HUES6 (cell line): ENCODE results near the gene SEC24D.

Experiments
- H3K27ac ChIP-seq: 2 replicates; pipeline ENCODE4 v1.7.0; 2013; ENCODE audit warnings: low read depth, mild to moderate bottlenecking, low read length, inconsistent platforms
- H3K27me3 ChIP-seq: 2 replicates; pipeline ENCODE4 v1.6.1; 2013; ENCODE audit warnings: low read length; ENCODE audit not compliant: control insufficient read depth, insufficient read depth
- H3K36me3 ChIP-seq: 2 replicates; pipeline ENCODE4 v1.6.1; 2013; ENCODE audit warnings: low read length; ENCODE audit not compliant: control insufficient read depth, insufficient read depth
- H3K4me1 ChIP-seq: 2 replicates; pipeline ENCODE4 v1.6.1; 2013; ENCODE audit warnings: low read length; ENCODE audit not compliant: control insufficient read depth, insufficient read depth
- H3K4me3 ChIP-seq: 2 replicates; pipeline ENCODE4 v1.5.1; 2013; ENCODE audit warnings: low read depth, low read length
- H3K9ac ChIP-seq: one replicate; pipeline ENCODE4 v1.6.1; 2013; ENCODE audit warnings: mild to moderate bottlenecking, low read length
- H3K9me3 ChIP-seq: 2 replicates; pipeline ENCODE4 v1.6.1; 2013; ENCODE audit warnings: low read depth, low read length; ENCODE audit not compliant: control insufficient read depth, insufficient read depth

Gene SEC24D

DNA sequence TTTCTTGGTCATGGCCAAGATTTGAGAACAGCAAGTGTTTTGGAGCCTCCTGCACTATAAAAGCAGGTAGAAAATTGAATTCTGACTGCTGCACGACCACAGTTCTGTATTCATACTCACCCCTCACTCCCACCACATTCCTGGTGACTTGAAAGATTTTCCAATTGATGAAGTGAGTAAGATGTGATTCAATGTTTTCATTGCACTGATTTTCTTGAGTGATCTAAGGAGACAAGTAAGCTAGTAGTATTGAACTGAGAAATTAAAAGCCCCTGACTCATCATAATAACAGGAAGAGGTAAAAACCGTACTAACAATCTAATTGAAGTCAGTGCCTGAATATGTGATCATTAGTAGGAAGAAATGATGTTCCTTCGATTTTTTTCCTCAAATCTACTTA lies 6.1 kb upstream of the SEC24D start:
- Histone ChIP-seq H3K27me3 (no peaks in the 10 kb centered on the region), H3K27ac (no peak overlapping the region), H3K9me3 (no peaks in the 10 kb centered on the region), H3K4me3 (no peak overlapping the region), H3K4me1 (peaks cover 18% of the 10 kb centered on the region), H3K9ac (no peak overlapping the region), H3K36me3 (no peaks in the 10 kb centered on the region)

DNA sequence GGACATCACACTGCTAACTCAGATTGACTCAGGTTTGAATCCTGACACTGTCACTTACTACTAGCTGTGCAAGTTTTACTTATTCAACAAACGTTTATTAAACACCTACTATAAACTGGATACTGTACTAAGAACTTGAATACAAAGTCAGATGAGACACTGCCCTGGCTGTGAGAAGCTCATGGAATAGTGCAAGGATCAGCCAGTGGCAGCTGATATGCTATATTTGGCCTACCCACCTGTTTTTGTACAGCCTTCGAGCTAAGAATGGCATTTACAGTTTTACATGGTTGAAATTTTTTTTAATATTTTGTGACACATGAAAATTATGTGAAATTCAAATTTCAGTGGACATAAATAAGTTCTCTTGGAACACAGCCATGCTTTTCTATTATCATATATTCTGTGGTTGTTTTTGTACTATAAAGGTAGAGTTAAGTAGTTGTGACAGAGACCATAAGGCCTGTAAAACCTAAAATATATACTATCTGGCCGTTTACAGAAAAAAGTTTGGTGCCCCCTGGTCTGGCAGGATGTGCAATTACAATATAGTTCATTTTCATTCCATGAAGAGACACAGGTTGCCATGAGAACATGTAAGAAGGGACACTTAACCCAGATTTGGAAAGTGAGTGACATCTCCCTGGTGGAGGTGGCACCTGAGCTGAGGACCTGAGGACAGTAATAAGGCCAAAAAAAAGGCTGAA lies 3.4 kb upstream of the SEC24D start:
- H3K27ac ChIP-seq: no peak overlapping the region
- H3K4me3 ChIP-seq: no peak overlapping the region
- no peaks in the 10 kb centered on the region for H3K27me3 ChIP-seq
- H3K4me1 ChIP-seq: peaks cover 21% of the 10 kb centered on the region
- H3K36me3 ChIP-seq: no peaks in the 10 kb centered on the region
- H3K9ac ChIP-seq: no peak overlapping the region
- no peaks in the 10 kb centered on the region for H3K9me3 ChIP-seq

DNA sequence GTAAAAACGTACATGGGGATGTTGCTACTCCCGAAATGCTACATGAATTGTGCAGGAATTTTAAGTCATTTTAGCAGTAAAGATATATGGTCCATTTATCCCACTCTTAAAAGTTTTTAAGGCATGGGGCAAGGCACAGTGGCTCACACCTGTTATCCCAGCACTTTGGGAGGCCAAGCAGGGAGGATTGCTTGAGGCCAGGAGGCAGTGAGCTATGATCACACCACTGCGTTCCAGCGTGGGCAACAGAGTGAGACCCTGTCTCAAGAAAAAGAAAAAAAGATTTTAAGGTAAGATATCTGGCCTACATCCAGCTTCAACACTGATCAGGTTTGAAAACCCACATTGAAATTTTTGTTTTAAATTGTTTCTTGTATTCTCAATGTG lies 1.2 kb upstream of the SEC24D start:
- H3K4me1 ChIP-seq: peaks cover 27% of the 10 kb centered on the region
- H3K9me3 ChIP-seq: no peaks in the 10 kb centered on the region
- peaks cover 20% of the 10 kb centered on the region for H3K36me3 ChIP-seq
- H3K4me3 ChIP-seq: peak overlapping the region; percentile 63
- no peaks in the 10 kb centered on the region for H3K27me3 ChIP-seq
- no peak overlapping the region for H3K27ac ChIP-seq
- no peak overlapping the region for H3K9ac ChIP-seq

DNA sequence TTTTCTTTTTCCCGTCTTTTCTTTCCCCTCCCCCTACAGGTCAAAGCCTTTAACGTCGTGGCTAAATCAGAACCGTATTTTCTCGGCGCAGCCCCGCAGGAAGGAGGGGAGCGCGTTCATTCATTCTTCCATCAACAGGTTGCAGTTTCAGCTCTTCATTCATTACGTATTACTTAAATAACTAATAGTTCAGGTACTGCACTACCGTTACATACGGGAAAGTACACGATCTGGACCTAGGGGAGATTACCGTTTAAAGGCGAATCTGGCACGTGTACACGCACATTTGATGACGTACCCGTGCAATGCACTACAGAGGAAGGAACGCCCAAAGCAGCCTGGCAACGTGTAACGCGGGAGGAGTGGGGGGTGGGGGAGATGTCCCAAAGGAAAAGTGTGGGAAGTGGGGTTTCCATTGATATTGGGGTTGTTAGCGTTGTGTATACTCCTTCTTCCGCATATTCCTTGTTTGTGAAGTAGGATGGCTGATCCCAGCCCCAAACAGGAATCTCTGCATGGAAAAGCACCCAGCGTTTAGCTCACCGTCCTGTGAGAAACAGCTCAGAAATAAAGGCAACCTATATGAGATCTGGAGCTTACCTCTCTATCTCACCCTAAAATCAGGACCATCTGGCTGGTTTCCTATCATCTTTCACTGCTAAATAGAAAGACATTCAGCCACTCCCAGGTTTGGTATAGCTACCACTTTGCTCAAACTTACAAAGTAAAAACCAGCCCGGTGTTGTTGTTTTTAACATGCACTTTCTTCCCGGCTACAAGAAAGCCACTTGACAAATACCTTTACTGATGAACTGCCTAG lies 585 bp upstream of the SEC24D start:
- H3K4me3 ChIP-seq: peak overlapping the region; percentile 63
- peaks cover 23% of the 10 kb centered on the region for H3K4me1 ChIP-seq
- peaks cover 24% of the 10 kb centered on the region for H3K36me3 ChIP-seq
- H3K27ac ChIP-seq: peak overlapping the region; percentile 24; the same call in 1 of the 2 replicates
- H3K9me3 ChIP-seq: no peaks in the 10 kb centered on the region
- H3K27me3 ChIP-seq: no peaks in the 10 kb centered on the region
- H3K9ac ChIP-seq: peak overlapping the region; percentile 62

DNA sequence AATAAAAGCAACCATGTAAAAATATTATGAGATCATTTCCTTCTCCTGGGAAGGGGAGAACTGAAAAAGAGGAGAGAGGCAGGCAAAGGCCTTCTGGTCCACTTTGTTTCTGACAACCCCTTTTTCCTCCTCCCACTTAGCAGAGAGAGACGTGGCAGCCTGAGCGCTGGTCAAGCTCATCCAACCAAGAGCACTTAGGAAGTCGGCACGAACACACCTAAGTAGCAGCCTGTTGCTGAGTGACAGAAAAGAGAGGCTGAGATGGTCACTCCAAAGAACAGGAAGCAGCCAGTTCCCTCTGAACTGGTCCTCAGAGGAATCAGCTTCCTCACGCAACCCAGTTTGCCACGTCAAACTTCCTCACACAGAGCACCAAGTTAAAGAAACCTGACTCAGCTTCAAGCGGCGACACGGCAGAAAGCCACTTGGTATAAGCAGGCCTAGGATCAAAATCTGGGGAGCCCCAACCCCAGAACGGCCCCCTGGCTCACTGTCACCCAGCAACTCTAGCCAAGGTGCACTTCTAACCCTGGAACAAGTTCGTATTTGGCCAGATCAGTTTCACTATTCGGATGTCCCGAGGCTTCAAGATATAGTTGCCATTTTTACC lies 861 bp downstream of the SEC24D start:
- peak overlapping the region; percentile 63 for H3K4me3 ChIP-seq
- H3K36me3 ChIP-seq: peaks cover 35% of the 10 kb centered on the region
- no peaks in the 10 kb centered on the region for H3K27me3 ChIP-seq
- H3K27ac ChIP-seq: peak overlapping the region; percentile 84; the same call in 1 of the 2 replicates
- peak overlapping the region; percentile 62 for H3K9ac ChIP-seq
- H3K9me3 ChIP-seq: no peaks in the 10 kb centered on the region
- peaks cover 18% of the 10 kb centered on the region for H3K4me1 ChIP-seq

DNA sequence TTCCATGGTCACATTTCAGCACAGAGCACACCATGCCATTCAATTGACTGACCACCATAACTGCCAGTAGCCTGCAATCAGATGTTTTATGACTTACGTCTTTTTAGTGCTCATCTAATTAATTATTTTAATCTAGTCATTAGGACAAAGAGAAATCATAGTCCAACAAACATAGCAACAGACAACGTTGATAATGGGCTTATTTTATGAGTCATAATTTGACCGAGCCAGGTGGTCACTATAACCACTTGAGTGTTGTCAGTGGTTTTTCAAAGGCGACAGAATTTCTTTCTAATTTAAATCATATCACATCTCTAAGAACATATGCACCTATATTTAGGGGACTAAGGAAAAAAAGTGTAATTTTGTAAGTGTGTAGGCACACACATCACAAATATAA lies 1.9 kb downstream of the SEC24D start:
- no peak overlapping the region for H3K9ac ChIP-seq
- peak overlapping the region; percentile 63; the same call in 1 of the 2 replicates for H3K4me3 ChIP-seq
- no peak overlapping the region for H3K27ac ChIP-seq

DNA sequence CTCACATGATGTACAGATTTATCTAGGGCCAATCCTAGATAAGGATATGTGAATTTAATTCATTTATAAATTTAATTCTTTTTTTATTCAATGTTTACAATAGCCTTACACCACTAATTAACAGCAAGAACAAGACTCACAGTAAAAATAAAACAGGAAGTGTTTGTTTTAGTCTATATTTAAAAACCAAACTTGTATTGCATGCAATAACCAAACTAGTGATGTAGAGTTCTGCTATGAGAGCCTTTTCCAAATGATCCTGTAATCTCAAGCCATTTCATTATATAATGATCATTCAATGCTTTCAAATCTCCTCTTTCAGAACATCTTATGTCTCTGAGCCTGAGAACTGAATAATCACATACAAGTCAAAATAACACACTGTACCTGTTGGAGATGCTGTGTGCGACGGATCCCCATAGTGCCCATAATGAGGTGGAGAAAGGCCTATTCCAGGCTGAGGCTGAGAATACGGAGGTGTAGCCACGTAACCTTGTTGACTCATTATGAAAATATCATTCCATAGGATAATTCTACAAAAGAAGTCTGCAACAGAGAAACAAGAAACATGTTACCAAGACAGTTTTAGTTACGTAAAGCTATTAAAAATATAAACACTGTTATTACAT lies 2.6 kb downstream of the SEC24D start:
- 0 out of 2 replicates have a peak overlapping the region, but pooled peaks have one; percentile 63 for H3K4me3 ChIP-seq

More for the DNA sequence above, 1.9 kb downstream of the SEC24D start:
- Histone ChIP-seq H3K36me3 (peaks cover 43% of the 10 kb centered on the region), H3K4me1 (peaks cover 18% of the 10 kb centered on the region), H3K27me3 (no peaks in the 10 kb centered on the region), H3K9me3 (no peaks in the 10 kb centered on the region)

DNA sequence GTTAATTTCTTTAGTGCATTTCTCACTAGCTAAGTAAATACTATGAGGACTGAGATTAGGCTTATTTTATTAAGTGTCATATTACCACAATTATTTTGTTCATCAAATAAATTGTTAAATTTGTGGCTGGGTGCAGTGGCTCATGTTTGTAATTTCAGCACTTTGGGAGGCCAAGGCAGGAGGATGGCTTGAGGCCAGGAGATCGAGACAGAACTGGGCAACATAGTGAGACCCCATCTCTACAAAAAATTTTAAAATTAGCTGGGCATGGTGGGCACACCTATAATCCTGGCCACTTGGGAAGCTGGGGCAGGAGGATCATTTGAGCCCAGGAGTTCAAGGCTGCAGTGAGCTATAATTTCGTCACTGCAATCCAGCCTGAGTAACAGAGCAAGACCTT lies 6.8 kb downstream of the SEC24D start:
- no peaks in the 10 kb centered on the region for H3K9me3 ChIP-seq
- no peak overlapping the region for H3K27ac ChIP-seq
- no peak overlapping the region for H3K4me3 ChIP-seq
- H3K36me3 ChIP-seq: peaks cover 63% of the 10 kb centered on the region
- no peaks in the 10 kb centered on the region for H3K27me3 ChIP-seq
- H3K9ac ChIP-seq: no peak overlapping the region
- H3K4me1 ChIP-seq: peaks cover 38% of the 10 kb centered on the region

More for the DNA sequence above, 2.6 kb downstream of the SEC24D start:
- Histone ChIP-seq H3K9me3 (no peaks in the 10 kb centered on the region), H3K27ac (no peak overlapping the region), H3K4me1 (peaks cover 24% of the 10 kb centered on the region), H3K27me3 (no peaks in the 10 kb centered on the region), H3K9ac (no peak overlapping the region), H3K36me3 (peaks cover 50% of the 10 kb centered on the region)

DNA sequence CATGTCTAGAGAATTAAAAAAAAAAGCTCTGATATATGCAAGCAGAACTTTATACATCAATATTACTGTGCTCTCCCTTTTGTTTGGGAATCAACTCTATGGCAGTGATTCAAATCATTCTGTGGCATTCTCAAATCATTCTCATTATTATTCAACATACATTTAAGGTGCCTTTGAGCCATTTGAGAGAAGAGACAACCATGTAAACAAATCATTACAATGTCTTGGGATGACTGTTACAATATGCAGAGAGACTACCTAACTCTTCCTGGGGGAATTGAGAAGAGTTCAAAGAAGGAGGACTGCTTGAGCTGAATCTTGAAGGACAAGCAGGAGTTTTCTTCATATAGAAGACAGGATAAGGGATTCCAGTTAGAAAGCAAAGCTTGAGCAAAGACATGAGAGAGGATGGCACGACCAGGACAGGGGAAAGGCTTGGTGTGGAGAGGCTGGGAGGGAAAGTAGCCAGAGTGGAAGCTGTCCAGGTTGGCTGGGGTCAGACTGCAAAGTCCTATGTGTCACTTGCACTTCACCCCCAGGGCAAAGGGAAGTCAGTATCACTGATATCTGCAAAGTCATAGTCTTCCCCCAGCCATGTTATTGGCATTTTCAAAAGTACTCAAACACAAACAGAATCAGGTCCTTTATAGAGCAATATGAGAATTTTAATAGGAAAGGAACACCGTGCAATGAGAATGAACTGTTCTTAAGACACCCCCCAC lies 9.0 kb downstream of the SEC24D start:
- no peak overlapping the region for H3K9ac ChIP-seq
- H3K36me3 ChIP-seq: peaks cover 60% of the 10 kb centered on the region
- H3K4me1 ChIP-seq: peaks cover 34% of the 10 kb centered on the region
- H3K4me3 ChIP-seq: 0 out of 2 replicates have a peak overlapping the region, but pooled peaks have one; percentile 11
- H3K27ac ChIP-seq: peak overlapping the region; percentile 20; the same call in 1 of the 2 replicates
- no peaks in the 10 kb centered on the region for H3K27me3 ChIP-seq
- no peaks in the 10 kb centered on the region for H3K9me3 ChIP-seq

DNA sequence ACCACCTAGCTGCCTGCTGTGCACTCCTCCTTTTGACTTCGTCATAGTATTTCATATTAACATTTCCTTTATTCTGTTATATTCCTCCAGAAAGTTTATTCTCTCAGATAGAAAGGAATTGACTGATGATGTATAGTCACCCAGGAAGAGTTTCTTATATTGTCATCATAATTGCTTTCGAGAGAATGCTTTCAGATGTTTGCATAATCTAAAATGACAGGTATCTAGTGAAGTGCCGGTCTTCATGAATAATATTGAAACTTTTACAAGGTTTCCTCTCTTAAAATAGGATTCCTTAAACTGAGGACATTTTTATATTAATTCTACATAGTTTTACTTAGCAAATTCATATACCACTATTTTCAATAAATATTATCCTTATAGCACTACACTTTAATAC lies 10.1 kb downstream of the SEC24D start:
- Histone ChIP-seq H3K9me3 (no peaks in the 10 kb centered on the region), H3K4me1 (peaks cover 34% of the 10 kb centered on the region), H3K27ac (no peak overlapping the region), H3K27me3 (no peaks in the 10 kb centered on the region), H3K4me3 (no peak overlapping the region), H3K9ac (no peak overlapping the region), H3K36me3 (peaks cover 54% of the 10 kb centered on the region)
